SK-N-SH (cell line): Measurements from ENCODE around the gene ISX. TPM values are rescaled to one million over a fixed set of nuclear protein-coding genes. Genes with fewer than 3 reads are reported as not detected.

Experiments
- CTCF ChIA-PET: fragments of 300-600, 350-600 bp; formaldehyde crosslinking; extraction: SDS; loops from one replicate; lab custom pipeline; 2021; lab: Yijun Ruan, JAX
- POLR2A ChIA-PET: fragments of 350-600 bp; sonication (Branson Sonifier 250); formaldehyde crosslinking; extraction: SDS; loops from one replicate; lab custom pipeline; 2020; ENCODE audit warnings: antibody characterized with exemption, inconsistent platforms; lab: Yijun Ruan, JAX
- DNase-seq: peaks from one replicate; pipeline ENCODE4 v3.0.0; 2012
- H2AFZ ChIP-seq: fragments of 200-600 bp; sonication (generic); 2 replicates; pipeline ENCODE4 v1.8.1; 2016; ENCODE audit warnings: antibody characterized with exemption, mild to moderate bottlenecking, low read depth
- H3F3A ChIP-seq: fragments of 200-600 bp; sonication (generic); replicated peaks from 2 replicates; pipeline ENCODE3; 2016; ENCODE audit warnings: antibody characterized with exemption, mild to moderate bottlenecking; ENCODE audit not compliant: insufficient read depth
- H3K27ac ChIP-seq, 2 experiments: fragments of 200-500 bp in 1 of 2; fragments of 200-600 bp in 1 of 2; sonication (Bioruptor generic) in 1 of 2; sonication (generic), shearing (Covaris generic) in 1 of 2; 2 replicates each; pipeline versions ENCODE4 v1.5.1 to v1.6.1; 2014 to 2016; ENCODE audit warnings: low read depth in 2 of 2, inconsistent platforms in 1 of 2, low read length in 1 of 2, mild to moderate bottlenecking in 1 of 2, mixed read lengths in 1 of 2
- H3K27me3 ChIP-seq: fragments of 200-600 bp; sonication (generic), shearing (Covaris generic); 2 replicates; pipeline ENCODE4 v1.6.1; 2016; ENCODE audit warnings: mixed run types; ENCODE audit not compliant: insufficient read depth
- H3K36me3 ChIP-seq, 2 experiments: fragments of 200-500 bp in 1 of 2; fragments of 200-600 bp in 1 of 2; sonication (Bioruptor generic) in 1 of 2; sonication (generic) in 1 of 2; replicated peaks in 1 of 2; 2 replicates each; pipeline versions ENCODE3 to v1.5.1; 2014 to 2016; ENCODE audit warnings: low read length in 1 of 2, mild to moderate bottlenecking in 1 of 2; ENCODE audit not compliant: insufficient read depth in 2 of 2, control insufficient read depth in 1 of 2
- H3K4me1 ChIP-seq, 2 experiments: fragments of 200-500 bp in 1 of 2; fragments of 200-600 bp in 1 of 2; sonication (Bioruptor generic) in 1 of 2; sonication (generic), shearing (Covaris generic) in 1 of 2; 2 replicates each; pipeline versions ENCODE4 v1.5.1 to v1.6.1; 2014 to 2016; ENCODE audit warnings: low read depth in 1 of 2, low read length in 1 of 2, mixed run types in 1 of 2; ENCODE audit not compliant: insufficient read depth in 2 of 2, control insufficient read depth in 1 of 2
- H3K4me2 ChIP-seq: fragments of 200-600 bp; sonication (generic), shearing (Covaris generic); 2 replicates; pipeline ENCODE4 v1.6.1; 2017; ENCODE audit warnings: mixed run types
- H3K4me3 ChIP-seq, 2 experiments: fragments of 200-500 bp in 1 of 2; fragments of 200-600 bp in 1 of 2; sonication (Bioruptor generic) in 1 of 2; sonication (generic), shearing (Covaris generic) in 1 of 2; 2 replicates each; pipeline versions ENCODE4 v1.5.1 to v1.8.1; 2014 to 2016; ENCODE audit warnings: low read depth in 2 of 2, inconsistent platforms in 1 of 2, low read length in 1 of 2, mild to moderate bottlenecking in 1 of 2, mixed read lengths in 1 of 2, moderate library complexity in 1 of 2
- H3K79me2 ChIP-seq: fragments of 200-600 bp; sonication (generic); 2 replicates; pipeline ENCODE4 v1.8.1; 2017; ENCODE audit warnings: mild to moderate bottlenecking; ENCODE audit not compliant: insufficient read depth
- H3K9ac ChIP-seq: fragments of 200-600 bp; sonication (generic); 2 replicates; pipeline ENCODE4 v1.6.1; 2017; ENCODE audit warnings: mixed run types
- H3K9me2 ChIP-seq: fragments of 200-600 bp; sonication (generic); 2 replicates; pipeline ENCODE4 v1.6.1; 2017; ENCODE audit warnings: mixed run types
- H3K9me3 ChIP-seq: fragments of 200-600 bp; sonication (generic); 2 replicates; pipeline ENCODE4 v1.6.1; 2017; ENCODE audit warnings: mixed run types, mild to moderate bottlenecking, moderate library complexity
- H4K20me1 ChIP-seq: fragments of 200-600 bp; sonication (generic); 2 replicates; pipeline ENCODE4 v1.6.1; 2017; ENCODE audit warnings: mild to moderate bottlenecking, mixed run types; ENCODE audit not compliant: insufficient read depth
- EZH2phosphoT487 ChIP-seq: fragments of 200-600 bp; sonication (generic); IDR thresholded peaks from 2 replicates; pipeline ENCODE4 v1.6.1; 2017; ENCODE audit warnings: low read depth, mixed run types, mild to moderate bottlenecking, antibody characterized with exemption, moderate library complexity, borderline replicate concordance
- FOSL2 ChIP-seq: IDR thresholded peaks from 2 replicates; pipeline ENCODE4 v1.4.0; 2012; ENCODE audit warnings: low read depth, mild to moderate bottlenecking, moderate library complexity, borderline replicate concordance
- FOXJ3 ChIP-seq: sonication (generic); formaldehyde crosslinking; IDR thresholded peaks from 2 replicates; pipeline ENCODE4 v1.5.1; 2020; ENCODE audit warnings: mild to moderate bottlenecking, missing genetic modification reagents
- GABPA ChIP-seq: IDR thresholded peaks from 2 replicates; pipeline ENCODE4 v1.4.0; 2012; ENCODE audit warnings: low read depth, mild to moderate bottlenecking
- GATA2 ChIP-seq: sonication (generic); formaldehyde crosslinking; IDR thresholded peaks from 2 replicates; pipeline ENCODE4 v1.5.0; 2020; ENCODE audit warnings: mild to moderate bottlenecking, missing genetic modification reagents
- JUND ChIP-seq: IDR thresholded peaks from 2 replicates; pipeline ENCODE4 v1.4.0; 2012
- MAX ChIP-seq: IDR thresholded peaks from 2 replicates; pipeline ENCODE4 v1.4.0; 2012; ENCODE audit warnings: low read depth
- MEF2A ChIP-seq: IDR thresholded peaks from 2 replicates; pipeline ENCODE4 v1.4.0; 2012; ENCODE audit warnings: low read depth, borderline replicate concordance
- RAD21 ChIP-seq: IDR thresholded peaks from 2 replicates; pipeline ENCODE4 v1.6.1; 2012; ENCODE audit warnings: mild to moderate bottlenecking, low read length
- RXRA ChIP-seq: IDR thresholded peaks from 2 replicates; pipeline ENCODE4 v1.4.0; 2012; ENCODE audit warnings: low read depth, mild to moderate bottlenecking, borderline replicate concordance
- SIN3A ChIP-seq: IDR thresholded peaks from 2 replicates; pipeline ENCODE4 v1.6.1; 2012; ENCODE audit warnings: low read depth, mild to moderate bottlenecking, low read length, moderate library complexity, borderline replicate concordance
- SMC3 ChIP-seq: IDR thresholded peaks from 2 replicates; pipeline ENCODE4 v1.6.1; 2012; ENCODE audit warnings: low read depth, low read length, improper control_type of control experiment
- TCF12 ChIP-seq: IDR thresholded peaks from 2 replicates; pipeline ENCODE4 v1.4.0; 2012
- TEAD4 ChIP-seq: IDR thresholded peaks from 2 replicates; pipeline ENCODE4 v1.4.0; 2012; ENCODE audit warnings: mild to moderate bottlenecking, borderline replicate concordance; ENCODE audit not compliant: insufficient read depth
- YY1 ChIP-seq: IDR thresholded peaks from 2 replicates; pipeline ENCODE4 v1.4.0; 2012; ENCODE audit warnings: low read depth, mild to moderate bottlenecking
- WGBS: methylation state at CpG from one replicate; pipeline ENCODE4 v1.1.6; 2017; ENCODE audit warnings: low lambda C conversion rate; 5-methylcytosine and 5-hydroxymethylcytosine counted together
- polyA plus RNA-seq, 3 experiments: library from polyadenylated mRNA; depleted of rRNA; stranded (reverse); fragments of >200 nt; gene quantifications; 2 replicates each; pipeline ENCODE4 v1.2.3, GENCODE V29; 2012
- TF ChIP-seq, protein P1 (sequence below): fragments of 150-350 bp; IDR thresholded peaks from 2 replicates; pipeline ENCODE4 v1.6.1; 2017; ENCODE audit warnings: antibody characterized with exemption, low read length, low read depth, borderline replicate concordance
- TF ChIP-seq, protein P2 (sequence below): IDR thresholded peaks from 2 replicates; pipeline ENCODE4 v1.4.0; 2012; ENCODE audit warnings: low read depth, borderline replicate concordance
- TF ChIP-seq, protein P3 (sequence below): IDR thresholded peaks from 2 replicates; pipeline ENCODE4; 2012
- TF ChIP-seq, protein P4 (sequence below): fragments of 150-350 bp; IDR thresholded peaks from 2 replicates; pipeline ENCODE4 v1.6.1; 2016; ENCODE audit warnings: mild to moderate bottlenecking, low read depth, low read length

The ISX gene
- polyA plus RNA-seq, 1 of the 3 experiments (the other 2 are of a cell fraction) = not detected

GRCh38 chr22:35135165-35135564 lies 69.2 kb downstream of the ISX start:
- CTCF ChIA-PET = interaction anchor here (1.7 kb wide), 1 partner anchor 16 kb away, joined by 8 read pairs; no protein-coding TSS in a partner anchor
- Histone ChIP-seq H3K27ac (no peak overlapping the region), H3K9me2 (no peaks in the 10 kb centered on the region), H3K4me1 (no peaks in the 10 kb centered on the region), H3K36me3 (no peaks in the 10 kb centered on the region), H3K9ac (no peak overlapping the region), H3K79me2 (no peaks in the 10 kb centered on the region), H4K20me1 (no peaks in the 10 kb centered on the region), H3K4me2 (no peak overlapping the region), H3K9me3 (no peaks in the 10 kb centered on the region), H2AFZ (no peak overlapping the region), H3F3A (no peaks in the 10 kb centered on the region), H3K27me3 (peaks cover 25% of the 10 kb centered on the region; the same call in 1 of the 2 replicates), H3K4me3 (no peak overlapping the region)
- WGBS = 4% methylated on average over 5 of the region's 5 CpGs
- DNase-seq = no peak
- no peak for TF ChIP-seq FOSL2
- no peak for TF ChIP-seq GABPA
- TF ChIP-seq MAX = no peak
- no peak for TF ChIP-seq GATA2 (CRISPR knock-in tag)
- TF ChIP-seq, protein P1, sequence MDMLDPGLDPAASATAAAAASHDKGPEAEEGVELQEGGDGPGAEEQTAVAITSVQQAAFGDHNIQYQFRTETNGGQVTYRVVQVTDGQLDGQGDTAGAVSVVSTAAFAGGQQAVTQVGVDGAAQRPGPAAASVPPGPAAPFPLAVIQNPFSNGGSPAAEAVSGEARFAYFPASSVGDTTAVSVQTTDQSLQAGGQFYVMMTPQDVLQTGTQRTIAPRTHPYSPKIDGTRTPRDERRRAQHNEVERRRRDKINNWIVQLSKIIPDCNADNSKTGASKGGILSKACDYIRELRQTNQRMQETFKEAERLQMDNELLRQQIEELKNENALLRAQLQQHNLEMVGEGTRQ = no peak
- TF ChIP-seq EZH2phosphoT487 = no peak
- no peak for TF ChIP-seq JUND
- no peak for TF ChIP-seq RXRA
- no peak for TF ChIP-seq TCF12
- TF ChIP-seq RAD21 = no peak
- TF ChIP-seq FOXJ3 (CRISPR knock-in tag) = no peak
- TF ChIP-seq, protein P2, sequence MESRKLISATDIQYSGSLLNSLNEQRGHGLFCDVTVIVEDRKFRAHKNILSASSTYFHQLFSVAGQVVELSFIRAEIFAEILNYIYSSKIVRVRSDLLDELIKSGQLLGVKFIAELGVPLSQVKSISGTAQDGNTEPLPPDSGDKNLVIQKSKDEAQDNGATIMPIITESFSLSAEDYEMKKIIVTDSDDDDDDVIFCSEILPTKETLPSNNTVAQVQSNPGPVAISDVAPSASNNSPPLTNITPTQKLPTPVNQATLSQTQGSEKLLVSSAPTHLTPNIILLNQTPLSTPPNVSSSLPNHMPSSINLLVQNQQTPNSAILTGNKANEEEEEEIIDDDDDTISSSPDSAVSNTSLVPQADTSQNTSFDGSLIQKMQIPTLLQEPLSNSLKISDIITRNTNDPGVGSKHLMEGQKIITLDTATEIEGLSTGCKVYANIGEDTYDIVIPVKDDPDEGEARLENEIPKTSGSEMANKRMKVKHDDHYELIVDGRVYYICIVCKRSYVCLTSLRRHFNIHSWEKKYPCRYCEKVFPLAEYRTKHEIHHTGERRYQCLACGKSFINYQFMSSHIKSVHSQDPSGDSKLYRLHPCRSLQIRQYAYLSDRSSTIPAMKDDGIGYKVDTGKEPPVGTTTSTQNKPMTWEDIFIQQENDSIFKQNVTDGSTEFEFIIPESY = no peak
- TF ChIP-seq, protein P3, sequence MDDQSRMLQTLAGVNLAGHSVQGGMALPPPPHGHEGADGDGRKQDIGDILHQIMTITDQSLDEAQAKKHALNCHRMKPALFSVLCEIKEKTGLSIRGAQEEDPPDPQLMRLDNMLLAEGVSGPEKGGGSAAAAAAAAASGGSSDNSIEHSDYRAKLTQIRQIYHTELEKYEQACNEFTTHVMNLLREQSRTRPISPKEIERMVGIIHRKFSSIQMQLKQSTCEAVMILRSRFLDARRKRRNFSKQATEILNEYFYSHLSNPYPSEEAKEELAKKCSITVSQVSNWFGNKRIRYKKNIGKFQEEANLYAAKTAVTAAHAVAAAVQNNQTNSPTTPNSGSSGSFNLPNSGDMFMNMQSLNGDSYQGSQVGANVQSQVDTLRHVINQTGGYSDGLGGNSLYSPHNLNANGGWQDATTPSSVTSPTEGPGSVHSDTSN = no peak
- TF ChIP-seq SIN3A = no peak
- TF ChIP-seq MEF2A = no peak
- no peak for TF ChIP-seq TEAD4
- TF ChIP-seq, protein P4, sequence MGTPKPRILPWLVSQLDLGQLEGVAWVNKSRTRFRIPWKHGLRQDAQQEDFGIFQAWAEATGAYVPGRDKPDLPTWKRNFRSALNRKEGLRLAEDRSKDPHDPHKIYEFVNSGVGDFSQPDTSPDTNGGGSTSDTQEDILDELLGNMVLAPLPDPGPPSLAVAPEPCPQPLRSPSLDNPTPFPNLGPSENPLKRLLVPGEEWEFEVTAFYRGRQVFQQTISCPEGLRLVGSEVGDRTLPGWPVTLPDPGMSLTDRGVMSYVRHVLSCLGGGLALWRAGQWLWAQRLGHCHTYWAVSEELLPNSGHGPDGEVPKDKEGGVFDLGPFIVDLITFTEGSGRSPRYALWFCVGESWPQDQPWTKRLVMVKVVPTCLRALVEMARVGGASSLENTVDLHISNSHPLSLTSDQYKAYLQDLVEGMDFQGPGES = no peak
- TF ChIP-seq SMC3 = no peak
- TF ChIP-seq YY1 = no peak
- POLR2A ChIA-PET = no interaction called here

Other genes starting within 250 kb of the ISX start
- 16.5 and 21.7 TPM in 2 replicates for gene HMGXB4, start 191.3 kb downstream of the ISX start, polyA plus RNA-seq (2012; rRNA removed)
- gene TOM1, start 233.7 kb downstream of the ISX start, polyA plus RNA-seq (2012; rRNA removed) = 26.9 and 28.7 TPM in 2 replicates